Nucleus accumbens (tissue), 56 donors: ENCODE results near the gene HSD3B1.
"Not testable (repeated sequence)": the region's sequence is repeated elsewhere in the genome, so short reads cannot be mapped to it uniquely, and the experiment has no call there.

Experiments used
- DNase-seq, 56 donors: peaks; one replicate each; lab custom pipeline; 2025; lab: John Stamatoyannopoulos, UW

The HSD3B1 gene

DNA sequence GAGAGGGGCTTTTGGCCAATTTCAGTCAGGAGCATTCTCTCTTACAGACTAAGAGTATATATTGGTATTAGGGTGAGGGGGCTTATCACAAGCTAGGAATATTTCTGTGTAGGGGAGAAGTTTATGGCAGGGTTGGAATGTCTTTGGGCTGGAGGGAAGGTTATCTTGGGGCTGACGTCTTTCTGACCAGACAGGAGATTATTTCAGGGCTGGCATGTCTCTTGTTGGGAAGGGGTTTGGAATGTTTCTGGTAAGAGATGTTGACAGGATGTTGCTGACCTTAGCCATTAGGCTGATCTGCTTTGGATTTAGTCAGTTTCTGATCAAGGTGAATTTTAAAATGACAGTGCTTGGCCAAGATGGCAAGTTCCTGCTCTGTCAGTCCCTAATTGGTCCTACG, 17.8 kb upstream of the HSD3B1 start:
- DNase-seq = no peak

DNA sequence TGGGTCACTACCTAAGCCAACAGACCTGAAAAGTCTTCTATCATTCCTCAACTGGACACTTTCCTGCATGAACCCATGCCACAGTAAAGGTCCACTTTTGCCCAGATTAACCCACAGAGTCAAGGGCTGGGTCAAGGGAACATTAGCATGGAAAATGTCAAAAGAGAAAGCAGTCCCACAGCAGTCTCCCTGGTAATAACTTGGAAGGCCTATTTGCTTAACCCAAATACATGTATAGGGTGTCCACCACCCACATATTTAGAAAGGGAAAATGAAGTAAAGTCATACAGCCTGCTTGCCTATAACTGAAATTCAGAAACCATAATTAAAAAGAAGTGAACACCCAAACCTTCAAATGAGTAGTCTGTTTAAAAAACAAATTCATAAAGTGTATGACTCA, 16.1 kb upstream of the HSD3B1 start:
- DNase-seq = no peak

DNA sequence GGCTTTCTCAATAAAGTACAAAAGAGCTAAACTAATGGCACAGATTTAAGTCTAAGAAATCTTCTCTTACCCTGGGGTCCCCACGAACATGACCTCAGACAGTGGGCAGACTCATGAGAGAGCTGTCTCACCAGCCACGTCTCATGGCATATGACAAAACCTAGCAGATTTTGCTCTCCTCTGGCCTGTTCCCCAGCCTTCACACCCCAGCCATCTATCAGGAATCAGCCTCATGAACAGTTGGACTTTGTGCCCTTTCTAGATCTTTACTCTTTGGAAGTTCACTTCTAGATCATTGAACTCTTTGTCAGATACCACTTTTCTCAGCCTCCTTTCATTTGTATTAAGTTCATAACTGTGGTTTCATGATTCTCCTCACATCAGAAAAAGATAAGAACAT, 14.2 kb upstream of the HSD3B1 start:
- no peak for DNase-seq

DNA sequence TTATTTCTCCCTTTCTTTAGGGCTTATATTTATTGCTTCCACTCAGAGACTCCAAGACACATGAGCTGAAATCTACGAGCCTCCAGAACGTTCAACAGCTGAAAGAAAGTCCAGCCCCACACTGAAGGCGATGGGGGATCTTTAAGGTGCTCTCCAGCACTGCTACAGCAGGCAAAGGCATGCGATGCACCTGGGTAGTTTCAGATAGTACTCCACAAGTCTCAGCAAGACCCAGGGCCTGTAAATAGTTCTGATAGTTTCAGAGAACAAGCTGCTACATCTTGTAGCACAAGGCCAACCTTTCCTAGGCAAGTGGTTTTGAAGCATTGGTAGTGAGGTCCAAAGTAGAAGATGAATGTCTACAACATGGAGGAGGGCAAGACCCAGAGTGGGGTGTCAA, 2.2 kb upstream of the HSD3B1 start:
- no peak for DNase-seq

DNA sequence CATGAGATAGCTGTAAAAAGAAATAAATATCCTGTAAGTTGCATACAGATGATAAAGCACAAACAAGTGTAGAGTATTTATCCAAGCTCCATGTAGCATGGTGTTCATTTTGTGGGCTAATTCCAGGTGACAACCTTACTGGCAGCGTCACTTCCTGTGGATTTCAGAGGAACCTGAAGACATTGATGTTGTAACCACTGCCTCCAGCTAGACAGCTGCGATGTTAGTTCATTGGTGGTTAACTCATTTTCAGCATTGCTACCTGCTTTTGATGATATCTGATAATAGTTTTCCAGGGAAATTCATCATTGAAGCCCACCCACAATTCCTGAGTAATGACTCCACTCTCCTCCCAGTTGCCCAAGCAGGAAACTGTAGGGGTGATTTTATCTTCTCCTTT, 3.0 kb downstream of the HSD3B1 start:
- no peak for DNase-seq

DNA sequence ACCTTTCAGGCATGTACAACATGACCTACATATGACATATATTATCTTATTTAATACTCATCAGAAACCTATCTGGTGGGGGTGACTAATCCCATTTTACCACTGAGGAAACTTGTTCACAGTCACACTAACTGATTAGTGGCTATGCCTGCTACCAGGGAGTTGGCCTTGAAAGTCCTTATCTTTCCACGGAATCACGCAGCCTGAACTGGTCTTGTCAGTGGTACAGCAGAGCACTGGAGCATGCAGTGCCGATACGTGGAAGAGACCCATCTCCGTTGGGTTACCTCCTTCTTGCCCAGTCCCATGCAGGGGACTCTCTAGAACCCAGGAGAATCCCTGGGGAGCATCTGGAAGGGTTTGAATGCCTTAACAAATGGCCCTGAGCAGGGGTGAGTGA, 8.2 kb downstream of the HSD3B1 start:
- DNase-seq = no peak

DNA sequence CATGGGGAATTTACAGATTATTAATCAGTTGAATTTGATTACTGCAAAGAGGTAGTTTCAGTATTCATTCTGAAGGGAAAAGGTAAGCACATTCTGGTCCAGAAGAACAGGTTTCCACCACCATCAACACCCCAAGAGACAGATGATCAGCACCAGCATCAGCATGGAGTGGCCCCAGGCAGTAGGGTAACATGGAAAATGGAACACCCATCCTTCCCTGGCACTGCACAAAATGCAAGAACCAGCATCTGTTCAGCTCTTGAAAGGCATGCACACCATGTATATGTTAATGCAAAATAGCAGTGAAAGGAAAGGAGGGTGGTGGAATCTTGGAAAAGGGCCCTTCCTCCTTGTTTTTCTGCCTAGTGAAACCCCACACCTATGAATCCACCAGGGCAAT, 9.2 kb downstream of the HSD3B1 start:
- no peak for DNase-seq

DNA sequence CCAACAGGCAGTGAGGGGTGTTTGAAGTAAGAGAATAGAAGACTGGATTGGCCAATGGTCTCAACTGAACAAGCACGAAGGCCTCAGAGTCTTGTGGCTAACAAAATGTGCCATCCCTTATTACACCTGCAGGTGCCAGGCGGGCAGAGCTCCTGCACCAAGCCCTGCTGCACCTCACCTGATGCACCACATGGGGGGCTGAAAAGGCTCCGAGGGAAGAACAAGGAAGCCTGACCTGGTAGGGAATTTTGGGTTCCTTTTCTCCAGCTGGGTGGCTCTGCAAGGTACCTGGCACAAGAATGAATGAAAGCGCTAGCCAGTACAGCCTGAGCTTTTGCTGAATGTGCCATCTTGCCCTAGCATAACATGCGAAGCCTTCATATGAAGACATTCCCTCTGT, 9.7 kb downstream of the HSD3B1 start:
- DNase-seq = no peak

DNA sequence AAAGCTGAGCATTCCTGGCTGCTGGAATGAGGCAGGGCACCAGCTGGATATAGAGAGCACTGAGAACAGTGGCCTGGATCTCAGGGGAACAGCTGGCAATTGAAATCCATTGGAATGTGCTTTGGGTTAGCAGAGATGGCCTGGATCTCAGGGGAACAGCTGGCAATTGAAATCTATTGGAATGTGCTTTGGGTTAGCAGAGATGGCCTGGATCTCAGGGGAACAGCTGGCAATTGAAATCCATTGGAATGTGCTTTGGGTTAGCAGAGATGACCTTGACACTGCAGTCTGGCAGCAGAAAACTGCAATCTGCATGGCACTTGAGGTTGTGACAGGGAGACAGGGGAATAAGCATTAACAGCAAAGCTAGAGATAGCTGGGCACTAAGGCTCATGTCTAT, 10.7 kb downstream of the HSD3B1 start:
- DNase-seq = not testable (repeated sequence)

DNA sequence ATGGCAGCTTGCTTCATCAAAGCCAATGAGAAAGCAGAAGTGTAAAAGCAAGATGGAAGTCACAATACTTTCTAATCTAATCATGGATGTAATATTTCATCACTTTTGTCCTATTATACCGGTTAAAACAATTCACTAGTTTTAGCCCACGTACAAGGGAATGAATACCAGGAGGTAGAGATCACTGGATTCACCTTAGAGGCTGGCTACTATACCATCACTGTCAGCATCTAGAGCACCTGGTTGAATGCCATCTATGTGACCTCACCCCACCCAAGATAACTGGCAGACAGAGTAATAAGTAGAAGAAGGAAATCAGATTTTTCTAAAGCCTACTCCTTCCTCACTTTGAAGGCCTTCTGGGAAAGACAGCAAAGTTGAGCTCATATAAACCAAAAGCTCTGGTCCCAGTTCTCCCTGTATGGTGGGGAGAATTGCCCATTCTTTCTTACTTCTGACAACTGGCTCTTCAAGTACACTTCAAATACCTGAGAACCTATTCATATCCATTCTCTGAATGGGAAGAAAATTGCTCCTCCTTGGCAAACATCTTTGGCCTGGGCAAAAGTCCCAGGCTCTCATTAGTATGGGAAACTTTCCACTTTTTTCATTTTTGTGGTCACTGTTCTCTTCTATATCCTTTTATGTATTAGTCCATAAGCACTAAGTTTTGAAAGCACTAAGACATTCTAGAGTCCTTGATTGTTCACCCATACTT, 24.8 kb downstream of the HSD3B1 start:
- no peak for DNase-seq

DNA sequence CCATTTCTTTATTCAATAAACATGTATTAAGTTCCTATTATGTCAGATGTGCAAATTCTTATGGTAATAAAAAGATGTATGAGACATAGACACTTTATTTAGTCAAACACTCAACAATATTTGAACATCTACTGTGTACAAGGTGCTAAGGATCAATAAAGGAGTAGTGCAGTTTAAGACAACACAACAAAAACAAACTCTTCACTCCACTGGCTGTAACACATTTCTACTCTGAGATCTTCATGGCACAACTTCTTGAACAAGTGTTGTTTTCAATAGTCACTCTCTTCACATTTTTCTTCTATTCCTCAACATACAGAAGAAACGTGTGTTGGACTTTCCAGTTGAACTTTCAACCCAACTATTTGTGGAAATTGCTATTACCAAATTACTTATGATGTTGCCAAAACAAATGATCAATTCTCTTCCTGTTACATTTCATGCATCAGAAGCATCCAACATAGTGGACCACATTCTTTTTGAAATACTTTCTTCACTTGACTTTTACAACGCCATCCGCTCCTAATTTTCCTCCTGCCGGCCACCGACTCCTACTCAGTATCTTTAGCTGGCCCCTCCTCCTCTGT, 25.4 kb downstream of the HSD3B1 start:
- DNase-seq = no peak

DNA sequence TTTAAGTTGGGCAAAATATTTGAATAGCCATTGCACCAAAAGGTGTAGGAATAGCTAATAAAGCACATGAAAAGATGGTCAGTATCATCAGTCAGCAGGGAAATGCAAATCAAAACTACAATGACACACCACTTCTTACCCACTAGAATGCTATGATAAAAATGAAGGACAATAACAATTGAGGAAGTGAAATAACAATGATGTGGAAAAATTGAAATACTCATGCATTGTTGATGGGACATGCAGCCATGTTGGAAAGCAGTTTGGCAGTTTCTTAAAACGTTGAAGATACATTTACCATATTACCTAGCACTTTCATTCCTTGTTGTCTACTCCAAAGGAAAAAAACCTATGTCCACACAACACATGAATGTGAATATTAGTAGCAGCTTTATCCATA, 28.4 kb downstream of the HSD3B1 start:
- no peak for DNase-seq

DNA sequence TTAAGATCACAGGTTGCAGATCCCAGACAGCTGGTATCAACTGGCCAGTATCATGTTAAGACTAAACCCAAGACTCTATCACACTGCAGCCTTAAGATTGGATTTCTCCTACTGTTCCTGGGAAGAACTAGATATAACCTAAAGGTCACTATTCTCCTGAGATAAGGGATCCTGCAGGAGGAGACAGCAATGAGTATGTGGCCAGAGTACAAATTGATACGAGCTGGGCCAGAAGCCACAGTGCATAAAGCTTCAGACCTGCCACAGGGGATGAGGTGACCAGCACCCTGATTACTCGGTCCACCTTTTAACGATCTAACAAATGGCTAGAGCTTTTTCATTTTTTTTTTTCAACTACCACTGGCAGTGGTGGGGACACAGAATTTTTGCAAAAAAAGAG, 31.0 kb downstream of the HSD3B1 start:
- DNase-seq = no peak

DNA sequence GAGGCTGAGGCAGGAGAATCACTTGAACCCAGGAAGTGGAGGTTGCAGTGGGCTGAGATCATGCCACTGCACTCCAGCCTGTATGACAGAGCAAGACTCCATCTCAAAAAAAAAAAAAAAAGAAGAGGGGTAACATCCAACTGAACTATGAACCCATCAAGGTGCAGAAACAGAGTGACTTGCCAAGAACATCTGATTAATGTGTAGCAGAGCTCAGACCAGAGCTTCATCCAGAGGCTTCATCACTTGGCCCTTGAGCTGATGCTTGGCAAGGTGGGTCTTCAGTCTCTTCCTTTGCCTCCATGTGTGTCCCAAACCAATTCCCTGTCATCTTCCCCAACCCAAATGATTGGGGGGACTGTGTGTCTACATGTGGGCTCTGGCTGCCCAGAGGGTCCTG, 32.6 kb downstream of the HSD3B1 start:
- DNase-seq = no peak

DNA sequence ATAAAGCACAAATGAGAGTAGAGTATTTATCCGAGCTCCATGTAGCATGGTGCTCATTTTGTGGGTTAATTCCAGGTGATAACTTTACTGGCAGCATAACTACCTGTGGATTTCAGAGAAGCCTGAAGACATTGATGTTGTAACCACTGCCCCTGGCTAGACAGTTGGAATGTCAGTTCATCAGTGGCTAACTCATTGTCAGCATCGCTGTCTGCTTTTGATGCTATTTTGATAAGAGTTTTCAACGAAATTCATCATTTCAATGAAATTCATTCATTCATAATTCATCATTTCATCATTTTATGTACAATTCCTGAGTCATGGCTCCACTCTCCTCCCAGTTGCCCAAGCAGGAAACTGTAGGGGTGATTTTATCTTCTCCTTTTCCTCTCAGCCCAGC, 34.4 kb downstream of the HSD3B1 start:
- no peak for DNase-seq

DNA sequence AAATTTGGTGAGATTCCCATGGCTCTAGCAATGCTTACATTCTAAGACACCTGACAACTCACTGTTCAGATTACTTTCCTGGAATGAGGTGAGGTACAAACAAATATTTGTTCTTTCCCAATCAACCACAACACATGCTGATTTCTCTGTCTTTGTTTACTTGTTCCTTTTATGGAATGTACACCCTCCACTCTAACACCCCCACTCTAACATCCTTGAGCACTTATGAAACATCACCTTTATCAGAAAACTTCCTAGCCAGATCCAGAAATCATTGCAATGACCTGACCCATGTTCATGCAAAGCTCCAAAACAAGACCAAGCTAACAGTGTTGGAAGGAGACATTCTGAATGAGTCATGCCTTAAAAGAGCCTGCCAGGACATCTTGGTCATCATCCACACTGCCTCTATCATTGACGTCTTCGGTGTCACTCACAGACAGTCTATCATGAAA, 35.5 kb downstream of the HSD3B1 start:
- no peak for DNase-seq

DNA sequence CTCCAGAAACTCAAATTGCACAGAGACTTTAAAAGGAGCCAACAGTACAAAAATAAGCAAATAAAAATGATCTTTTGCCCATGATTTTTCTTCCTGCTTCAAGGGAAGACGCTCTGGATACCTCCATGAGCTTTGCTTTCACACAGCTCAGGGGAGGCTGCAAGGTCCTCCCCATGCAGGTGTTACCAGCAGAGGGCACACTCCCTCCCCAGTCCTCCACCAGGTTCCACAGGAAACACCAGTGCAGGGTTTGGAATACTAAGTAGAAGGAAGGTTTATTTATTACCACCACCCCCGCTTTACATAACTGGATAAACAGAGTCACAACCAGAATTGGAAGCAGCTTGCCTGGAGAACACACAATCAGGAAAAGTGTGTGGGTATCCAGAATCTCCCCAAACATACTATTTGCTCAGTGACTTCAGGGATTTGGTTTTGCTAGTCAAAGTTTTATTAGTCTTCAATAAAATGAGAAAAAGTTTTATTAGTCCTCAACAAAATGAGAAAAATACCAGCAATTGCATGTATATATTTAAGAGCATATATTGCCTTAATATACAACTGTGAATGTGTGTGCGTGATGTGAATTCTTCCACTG, 37.3 kb downstream of the HSD3B1 start:
- DNase-seq = no peak

DNA sequence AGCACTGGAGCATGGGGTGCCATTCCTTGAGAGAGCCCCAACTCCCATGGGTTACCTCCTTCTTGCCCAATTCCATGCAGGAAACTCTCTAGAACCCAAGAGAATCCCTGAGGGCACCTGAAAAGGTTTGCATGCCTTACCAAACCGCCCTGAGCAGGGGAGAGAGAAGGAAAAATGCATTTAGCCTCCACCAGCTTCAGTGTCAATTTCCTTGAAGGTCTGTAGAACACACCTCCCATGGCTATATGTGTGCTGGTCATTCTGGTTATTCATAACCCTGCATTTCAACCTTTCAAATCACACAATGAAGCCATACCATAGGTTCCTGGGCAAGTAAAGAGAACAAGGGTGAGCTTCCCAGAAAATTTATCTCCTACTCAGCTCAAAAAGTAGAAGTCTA, 39.6 kb downstream of the HSD3B1 start:
- no peak for DNase-seq

DNA sequence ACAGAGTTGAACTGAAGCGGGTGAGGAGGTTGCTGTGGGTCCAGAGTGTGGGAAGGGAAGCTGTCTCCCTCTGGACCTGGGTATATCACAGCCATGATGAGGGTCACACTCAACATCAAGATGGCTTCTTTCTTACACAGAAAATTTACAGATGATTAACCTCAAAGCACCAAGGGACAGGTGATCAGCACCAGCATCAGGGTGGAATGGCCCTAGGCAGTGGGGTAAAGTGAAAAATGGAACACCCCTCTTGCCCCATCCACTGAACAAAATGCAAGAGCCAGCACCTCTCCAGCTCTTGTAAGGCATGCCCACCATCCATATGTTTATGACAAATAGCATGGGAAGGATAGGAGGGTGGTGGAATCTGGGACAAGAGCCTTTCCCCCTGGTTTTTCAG, 40.3 kb downstream of the HSD3B1 start:
- no peak for DNase-seq

DNA sequence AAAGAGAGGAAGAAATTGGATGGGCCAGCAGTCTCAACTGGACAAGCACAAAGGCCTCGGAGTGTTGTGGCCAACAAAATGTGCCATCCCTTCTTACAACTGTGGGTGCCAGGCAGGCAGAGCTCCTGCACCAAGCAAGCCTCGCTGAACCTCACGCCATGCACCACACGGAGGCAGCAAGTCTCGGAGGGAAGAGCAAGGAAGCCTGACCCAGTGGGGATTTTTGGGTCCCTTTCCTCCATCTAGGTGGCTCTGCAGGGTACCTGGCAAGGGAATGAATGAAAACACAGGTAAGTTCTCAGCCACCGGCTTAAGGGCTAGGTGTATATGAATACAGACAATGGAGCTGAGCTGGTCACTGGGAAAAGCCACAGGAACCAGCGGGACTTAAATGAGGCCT, 40.8 kb downstream of the HSD3B1 start:
- DNase-seq = no peak

DNA sequence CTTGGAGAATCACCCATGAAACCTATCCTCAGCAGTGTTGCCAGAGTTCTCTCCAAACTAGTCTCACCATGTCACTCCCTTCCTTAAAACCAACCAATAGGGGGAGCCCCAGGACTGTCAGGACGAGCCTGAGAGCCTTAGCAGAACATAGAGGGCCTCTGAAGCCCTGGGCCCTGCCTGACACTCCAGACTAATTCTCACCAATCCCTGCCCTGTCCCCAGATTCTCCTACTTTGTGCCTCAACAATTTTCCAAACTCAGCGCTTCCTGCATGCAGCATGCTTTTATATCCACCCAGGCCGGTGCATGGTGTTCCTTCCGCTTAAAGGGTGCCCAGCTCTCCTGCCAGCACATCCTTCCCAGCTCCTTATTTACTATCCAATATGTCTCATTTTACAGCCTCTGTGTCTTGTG, 42.7 kb downstream of the HSD3B1 start:
- DNase-seq = peak in 43 of 56 donors; percentile 2 to 76 (median 33)

DNA sequence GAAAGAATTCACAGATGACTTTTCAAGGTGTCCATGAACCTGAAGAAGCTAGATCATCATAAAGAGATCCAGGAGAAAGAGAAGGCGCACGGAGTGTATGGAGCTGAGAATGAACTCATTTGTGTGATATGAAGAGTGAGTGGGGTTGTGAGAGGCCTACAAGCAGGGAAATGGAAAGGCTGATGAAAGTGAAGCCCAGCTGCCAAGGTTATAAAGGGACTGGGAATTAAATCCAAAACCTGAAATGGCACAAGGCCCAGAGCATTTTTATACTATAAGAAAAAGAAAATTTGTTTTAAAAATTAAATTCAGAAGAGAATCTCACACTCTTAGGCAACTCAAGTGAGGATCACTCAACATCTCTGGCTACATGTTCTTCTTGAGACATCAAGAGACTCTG, 43.4 kb downstream of the HSD3B1 start:
- DNase-seq = no peak
